CD4-positive, alpha-beta T cell treated with Interleukin-2 at 100 ng/mL for 4 hours (primary cell): ENCODE data around the gene SMIM45.

Experiments
- DNase-seq: peaks from one replicate; pipeline ENCODE4 v3.0.0-alpha.2; 2020; ENCODE audit warnings: low spot score

Gene SMIM45

GRCh38 chr22:41951898-41952474, at the start of gene SMIM45:
TSS of gene SMIM45 (plus strand) at chr22:41952150.
- DNase-seq = no peak

- DNase-seq = no peak
These were observed 49.0 kb upstream of the SMIM45 start for GRCh38 chr22:41902932-41903421.

DNA sequence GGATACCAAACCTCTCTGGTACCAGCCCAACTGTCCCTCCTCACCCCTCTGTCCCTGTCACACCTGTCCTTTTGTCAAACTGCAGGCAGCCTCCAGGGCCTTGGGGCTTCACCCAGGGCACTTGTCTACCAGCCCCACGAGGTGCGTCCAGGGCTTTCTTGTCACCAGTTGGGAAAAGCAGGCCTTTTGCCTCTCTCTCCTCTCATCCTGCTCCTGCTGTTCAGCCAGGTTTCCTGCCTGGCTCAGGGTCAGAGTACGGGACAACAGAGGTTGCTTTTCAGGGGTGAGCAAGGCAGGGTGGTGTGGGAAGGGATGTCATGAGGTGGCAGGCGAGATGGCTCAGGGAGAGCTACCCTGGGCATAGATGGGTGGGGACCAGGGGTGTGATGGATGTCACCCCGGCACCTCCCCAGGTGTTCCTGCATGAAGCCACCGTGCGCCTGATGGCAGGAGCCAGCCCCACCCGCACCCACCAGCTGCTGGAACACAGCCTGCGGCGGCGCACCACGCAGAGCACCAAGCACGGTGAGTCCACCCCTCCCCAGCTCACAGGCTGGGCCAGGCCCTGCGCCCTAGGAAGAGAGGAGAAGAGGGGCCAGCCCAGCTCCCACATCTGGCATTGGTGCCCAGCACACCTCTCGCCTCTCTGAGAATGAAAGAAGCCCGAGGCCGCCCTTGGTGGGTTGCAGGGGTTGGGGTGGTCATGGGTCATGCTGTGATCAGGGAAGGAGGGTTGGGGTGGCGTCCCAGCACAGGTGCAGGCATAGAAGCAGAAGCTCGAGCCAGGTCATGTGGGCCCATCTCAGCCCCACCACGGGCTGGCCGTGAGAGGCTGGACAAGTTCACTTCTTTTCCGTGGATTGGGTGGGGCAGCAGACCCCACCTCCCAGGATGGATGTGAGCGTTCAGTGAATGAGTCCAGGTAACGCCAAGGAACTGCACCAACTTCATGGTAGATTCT, 47.2 kb upstream of the SMIM45 start:
- DNase-seq = no peak

DNA sequence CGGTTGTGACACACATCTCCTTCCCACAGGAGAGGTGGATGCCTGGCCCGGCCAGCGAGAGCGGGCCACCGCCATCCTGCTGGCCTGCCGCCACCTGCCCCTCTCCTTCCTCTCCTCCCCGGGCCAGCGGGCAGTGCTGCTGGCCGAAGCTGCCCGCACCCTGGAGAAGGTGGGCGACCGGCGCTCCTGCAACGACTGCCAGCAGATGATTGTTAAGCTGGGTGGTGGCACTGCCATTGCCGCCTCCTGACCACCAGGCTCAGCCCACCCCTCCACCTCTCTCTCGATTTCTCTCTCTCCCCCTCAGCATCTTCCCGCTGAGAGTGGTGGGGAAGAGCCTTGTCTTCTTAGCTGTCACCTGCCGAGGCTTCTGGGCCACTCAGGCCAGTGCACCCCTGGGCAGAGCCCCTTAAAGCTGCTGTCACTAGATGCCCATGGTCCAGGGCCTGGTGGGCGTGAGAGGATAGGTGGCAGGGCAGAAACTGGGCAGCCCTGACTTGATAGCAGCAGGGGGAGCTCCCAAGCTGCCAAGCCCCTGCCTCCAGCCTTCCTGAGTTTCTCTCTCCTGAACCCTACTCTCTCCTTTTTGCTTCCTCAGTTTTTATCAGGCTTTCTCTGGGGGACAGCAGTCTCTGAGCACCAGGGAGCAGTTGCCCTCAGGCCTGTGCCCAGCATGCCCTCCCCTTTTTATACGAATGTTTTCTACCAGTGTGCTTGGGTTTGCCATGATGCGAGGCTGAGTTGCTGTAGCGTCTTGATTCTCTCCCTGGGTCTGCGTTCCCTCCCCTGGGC, 46.3 kb upstream of the SMIM45 start:
- DNase-seq = no peak

DNA sequence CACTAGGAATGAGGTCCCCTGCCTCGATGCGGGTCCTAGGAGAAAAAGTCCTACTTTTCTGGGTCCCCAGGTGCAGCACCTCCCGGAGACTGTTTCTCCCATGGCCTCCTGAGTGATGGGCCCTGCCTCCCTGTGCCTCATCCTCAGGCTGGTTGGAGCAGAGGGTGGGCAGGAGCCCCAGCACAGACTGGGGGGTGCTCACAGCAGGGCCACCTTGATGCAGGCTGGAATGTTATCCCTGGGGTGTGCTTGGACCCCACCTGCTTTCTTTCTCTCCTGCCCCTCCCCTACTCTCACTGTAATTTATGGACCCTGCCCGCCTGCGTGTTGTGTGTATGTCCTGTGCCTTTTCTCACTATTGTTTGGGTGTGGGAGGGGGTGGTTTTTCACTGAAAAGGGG, 45.1 kb upstream of the SMIM45 start:
- DNase-seq = no peak

GRCh38 chr22:41907436-41908401, 44.2 kb upstream of the SMIM45 start:
- no peak for DNase-seq

GRCh38 chr22:41908411-41909309, 43.3 kb upstream of the SMIM45 start:
- peak; percentile 37 for DNase-seq

DNA sequence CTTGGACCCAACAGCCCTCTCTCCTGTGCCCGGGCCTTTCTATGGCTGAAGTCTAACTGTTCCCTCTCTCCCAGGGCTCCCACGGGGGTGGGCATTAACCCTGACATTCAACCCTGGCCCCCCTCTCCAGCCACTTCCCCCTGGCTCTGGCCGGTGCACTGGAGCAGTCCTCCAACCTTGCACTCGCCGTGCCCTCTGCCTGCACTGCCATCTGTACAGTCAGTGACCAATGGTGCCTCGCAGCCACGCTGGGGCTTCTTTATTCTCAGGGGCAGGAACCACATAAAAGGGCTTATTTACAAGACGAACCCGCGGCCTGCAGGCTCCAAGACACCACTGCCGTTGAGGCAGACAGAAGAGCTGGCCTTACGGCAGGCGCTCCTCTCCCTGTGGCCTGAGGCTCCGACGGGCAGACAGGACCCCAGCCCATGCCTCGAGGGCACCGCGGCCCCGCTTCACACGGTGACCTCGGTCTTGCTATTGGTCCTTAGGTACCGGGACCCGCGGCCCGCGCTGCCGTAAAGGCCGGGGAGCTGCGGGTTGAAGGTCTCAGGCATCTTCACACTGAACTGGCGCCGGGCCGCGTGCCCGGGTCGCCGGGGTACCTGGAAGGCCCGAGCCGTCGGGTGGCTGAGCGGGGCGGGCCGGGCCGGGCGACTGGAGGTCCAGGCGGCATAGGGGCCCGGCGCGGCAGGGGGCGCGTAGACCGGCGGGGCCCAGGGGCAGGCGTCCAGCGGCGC, 42.5 kb upstream of the SMIM45 start:
- no peak for DNase-seq

DNA sequence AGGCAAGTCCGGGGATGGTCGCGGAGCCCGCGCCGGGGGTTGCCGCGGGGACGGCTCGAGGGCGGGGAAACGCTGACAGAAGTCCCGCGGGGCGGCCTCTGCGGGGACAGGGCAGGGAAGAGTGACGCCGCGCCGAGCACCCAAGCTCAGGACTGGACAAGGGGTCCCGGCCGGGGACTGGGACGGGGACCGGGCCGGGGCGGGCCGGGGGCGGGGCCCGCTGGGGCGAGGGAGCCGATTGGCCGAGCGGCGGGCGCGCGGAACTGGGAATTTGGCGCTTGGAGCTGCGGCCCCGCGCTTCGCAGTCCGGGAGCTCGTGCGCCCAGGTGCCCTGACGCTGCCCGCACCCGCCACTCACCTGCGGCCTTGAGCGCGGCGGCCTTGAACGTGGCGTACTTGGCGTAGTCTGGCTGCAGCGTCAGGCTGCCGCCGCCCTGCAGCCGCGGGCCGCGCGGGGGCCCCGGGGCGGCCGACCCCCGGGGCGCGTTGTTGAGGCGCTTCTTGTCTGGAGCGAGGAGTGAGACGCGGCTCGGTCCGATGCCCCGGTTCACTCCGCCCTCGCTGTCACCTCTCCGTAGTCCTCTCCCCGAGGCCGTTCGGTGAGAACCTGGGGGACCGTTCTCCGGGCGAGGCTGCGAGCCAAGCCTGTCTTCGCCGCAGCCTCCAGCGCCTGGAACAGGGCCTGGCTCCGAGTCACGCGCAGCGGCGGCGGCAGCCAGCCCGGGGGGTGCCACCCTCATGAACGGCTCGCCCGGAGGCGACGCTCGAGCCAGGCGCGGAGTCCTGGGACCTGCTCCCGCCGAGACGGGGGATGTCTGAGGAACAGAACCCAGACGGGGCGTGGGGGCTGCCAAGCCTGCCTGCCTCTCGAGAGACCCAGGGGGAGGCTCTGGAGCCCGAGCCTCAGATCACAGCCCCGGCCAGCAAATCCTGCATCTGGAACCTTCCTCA, 41.6 kb upstream of the SMIM45 start:
- peak; percentile 18 for DNase-seq

DNA sequence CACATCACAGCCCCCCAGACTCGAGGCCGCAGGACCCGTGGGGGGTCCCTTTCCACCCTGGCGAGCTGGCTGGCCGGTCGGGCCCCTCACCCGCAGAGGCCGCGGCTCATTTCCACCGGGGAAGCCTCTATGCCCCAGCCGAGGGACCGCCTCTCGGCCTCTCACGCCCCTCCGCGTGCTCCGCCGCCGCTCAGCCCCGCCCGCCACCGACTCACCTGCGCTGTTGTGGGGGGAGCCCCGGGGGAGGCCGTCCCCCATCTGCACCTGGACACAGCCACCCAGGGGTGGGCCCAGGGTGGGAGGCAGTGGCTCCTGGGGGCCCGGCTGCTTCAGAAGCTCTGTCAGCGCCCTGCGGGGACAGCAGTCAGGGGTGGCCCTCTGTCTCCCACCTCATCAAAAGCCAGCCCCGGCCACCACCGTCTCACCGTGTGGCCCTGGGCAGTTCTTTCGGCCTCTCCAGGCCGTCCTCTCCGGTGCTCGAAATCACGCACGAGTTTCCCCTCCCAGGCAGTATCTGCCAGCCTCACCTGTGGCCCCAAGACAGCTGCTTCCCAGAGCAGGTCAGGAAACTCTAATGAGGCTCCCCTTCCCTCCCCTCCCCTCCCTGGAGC, 40.8 kb upstream of the SMIM45 start:
- no peak for DNase-seq

DNA sequence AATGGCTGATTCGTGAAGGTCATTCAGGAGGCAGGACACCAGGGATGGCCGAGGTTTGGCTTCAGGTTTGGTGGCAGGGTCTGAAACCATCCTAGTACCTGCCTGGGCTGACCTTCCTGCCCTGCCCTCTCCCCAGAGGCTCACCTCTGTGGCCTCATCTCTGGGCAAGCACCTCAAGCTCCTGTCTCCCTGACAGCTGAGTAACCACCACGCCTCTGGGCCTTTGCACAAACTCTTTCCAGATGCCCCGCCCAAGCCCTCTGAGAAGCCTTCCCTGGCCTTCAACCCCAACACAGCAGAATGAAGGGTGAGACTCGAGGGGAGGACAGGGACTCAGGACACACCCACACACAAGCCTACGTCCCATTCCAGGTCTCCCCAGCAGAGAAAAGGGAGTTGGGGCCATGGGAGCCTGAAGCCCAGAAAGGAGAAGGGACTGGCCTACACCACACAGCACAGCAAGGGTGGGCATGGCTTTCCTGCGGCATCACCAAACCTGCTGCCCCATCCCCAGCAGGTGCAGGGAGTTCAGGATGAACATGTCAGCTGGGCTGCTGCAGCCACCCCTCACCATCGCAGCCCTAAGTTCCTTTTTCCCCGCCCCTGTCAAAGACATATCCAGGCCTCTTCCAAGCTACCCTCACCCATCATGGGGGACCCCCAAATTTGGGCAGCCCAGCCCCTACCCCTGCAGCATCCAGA, 39.5 kb upstream of the SMIM45 start:
- no peak for DNase-seq

GRCh38 chr22:41913040-41913719, 38.8 kb upstream of the SMIM45 start:
- DNase-seq = no peak

GRCh38 chr22:41913842-41914534, 38.0 kb upstream of the SMIM45 start:
- no peak for DNase-seq

GRCh38 chr22:41914611-41915034, 37.3 kb upstream of the SMIM45 start:
- no peak for DNase-seq

DNA sequence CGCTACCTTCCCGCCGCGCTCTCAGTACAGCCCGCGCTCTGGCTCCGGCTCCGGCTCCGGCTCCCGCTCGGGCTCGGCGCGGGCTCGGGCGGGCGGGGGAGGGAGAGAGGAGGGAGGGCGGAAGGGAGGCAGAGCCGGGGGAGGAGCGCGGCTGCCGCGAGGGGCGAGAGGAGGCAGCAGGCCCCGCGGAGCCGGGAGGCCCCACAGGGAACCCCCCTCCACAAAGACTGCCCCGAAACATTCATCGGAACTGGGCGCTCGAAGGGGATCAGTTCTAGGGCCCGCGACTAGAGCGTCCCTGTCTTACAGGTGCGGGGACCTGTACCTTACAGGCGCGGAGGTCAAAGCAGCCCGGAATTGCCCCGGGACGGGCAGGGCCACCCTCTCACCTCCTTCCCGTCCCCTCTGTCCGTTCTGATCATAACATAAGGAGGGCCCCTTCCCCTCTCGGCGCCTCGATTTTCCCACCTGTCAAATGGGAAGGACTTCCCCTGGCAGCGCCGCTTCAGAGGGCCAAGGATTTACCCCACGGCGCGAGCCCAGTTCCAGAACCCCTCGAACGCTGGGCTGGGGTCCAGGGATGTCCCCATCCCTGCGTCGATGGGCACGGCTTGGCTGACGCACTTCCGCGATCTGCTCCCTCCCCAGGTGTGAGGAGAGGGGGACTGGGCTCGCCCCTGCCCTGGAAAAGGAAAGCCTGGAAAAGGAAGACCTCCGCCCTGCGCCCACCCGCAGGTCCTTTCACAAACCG, 36.7 kb upstream of the SMIM45 start, which contains the start of gene SHISA8:
Gene SHISA8 (minus strand): TSS at position 40 of the 751 bp plus-strand sequence. CDS start 407 bp downstream, outside the sequence.
- peak; percentile 38 for DNase-seq
